Measurements from ENCODE around the gene GPR142. TPM values are rescaled to one million over a fixed set of nuclear protein-coding genes. Genes with fewer than 3 reads are reported as not detected.

GPR142 gene
- total and polyA plus RNA-seq, 3 experiments from 2014 or later: not detected

DNA sequence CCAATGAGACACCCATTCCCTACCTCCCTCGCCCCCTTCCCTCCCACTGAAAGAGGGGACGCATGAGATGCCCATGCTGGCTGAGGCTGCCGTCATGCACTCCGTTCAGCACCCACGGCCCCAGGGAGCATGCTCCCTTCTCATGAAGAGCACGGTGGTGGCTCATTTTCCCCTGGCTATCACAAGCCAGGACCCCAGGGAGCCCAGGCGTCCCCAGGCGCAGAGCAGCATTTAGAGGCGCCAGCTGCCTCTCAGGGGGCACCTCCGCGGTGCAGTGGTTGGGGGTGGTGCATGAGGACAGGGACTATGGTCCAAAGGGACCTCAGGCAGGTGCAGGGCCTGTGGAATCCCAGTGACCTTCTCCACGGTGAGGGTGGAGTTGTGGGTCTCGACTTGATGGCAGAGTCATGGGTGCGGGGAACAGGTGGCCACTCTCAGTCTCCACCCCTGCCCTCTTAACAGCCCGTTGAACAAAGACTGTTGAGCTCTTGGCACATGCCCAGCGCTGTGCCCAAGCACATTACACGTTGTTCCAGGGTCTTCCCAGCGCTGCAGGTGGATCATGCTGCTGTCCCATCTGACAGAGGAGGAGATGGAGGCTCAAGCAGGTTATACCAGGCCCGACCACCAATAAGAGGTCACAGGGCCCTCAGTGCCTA lies 27.6 kb upstream of the GPR142 start:
- no peak overlapping the region for H3K4me3 ChIP-seq (ENCODE audit: low read length)
- POLR2A ChIA-PET: no interaction called here

DNA sequence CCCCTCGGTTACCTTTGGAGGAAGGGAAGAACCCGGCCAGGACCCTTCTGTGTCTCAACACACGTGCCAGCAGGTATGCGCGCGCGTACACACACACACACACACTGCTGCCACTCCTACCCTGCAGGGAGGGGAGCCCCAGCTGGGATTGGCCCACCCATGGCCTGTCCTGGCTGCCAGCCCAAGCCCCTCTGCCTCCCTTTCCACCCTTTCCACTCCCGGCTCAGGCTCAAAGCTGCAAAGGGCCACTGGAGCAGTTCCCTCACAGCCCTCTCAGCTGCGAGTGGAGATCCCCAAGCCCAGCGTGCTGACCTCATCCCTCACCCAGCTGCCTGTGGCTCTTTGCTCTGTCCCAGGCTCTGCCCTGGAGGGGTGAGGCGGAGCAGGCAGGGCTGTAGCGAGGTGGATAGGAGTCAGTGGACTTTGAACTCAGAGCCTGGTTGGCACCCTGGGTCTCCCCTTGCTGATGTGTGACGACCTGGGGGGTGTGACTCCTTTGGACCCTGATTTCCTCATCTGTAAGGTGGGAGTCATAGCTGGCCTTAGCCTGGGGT lies 26.8 kb upstream of the GPR142 start:
- Histone ChIP-seq H3K4me1 (ENCODE audit: insufficient read depth, low read length) (no peaks in the 10 kb centered on the region), H3K27me3 (ENCODE audit: insufficient read depth, low read length, poor library complexity, severe bottlenecking) (no peaks in the 10 kb centered on the region), H3K27ac (ENCODE audit: low read depth, low read length) (no peak overlapping the region), H3K9me3 (ENCODE audit: low read length) (no peaks in the 10 kb centered on the region), H3K4me3 (ENCODE audit: low read length) (no peak overlapping the region), H3K36me3 (ENCODE audit: insufficient read depth, low read length) (no peaks in the 10 kb centered on the region)
- peak overlapping the region in 1 of 8 donors; percentile 40 for H3K27ac Mint-ChIP-seq
- no peaks in the 10 kb centered on the region for H3K36me3 Mint-ChIP-seq
- no peak for DNase-seq
- ChIA-PET POLR2A (no interaction called here), CTCF (no interaction called here)
- H3K4me1 Mint-ChIP-seq: no peaks in the 10 kb centered on the region
- no peak overlapping the region for H3K4me3 Mint-ChIP-seq
- H3K9me3 Mint-ChIP-seq: no peaks in the 10 kb centered on the region
- peaks cover 3 to 5% of the 10 kb centered on the region in 2 donors for H3K27me3 Mint-ChIP-seq

More for the DNA sequence above, 27.6 kb upstream of the GPR142 start:
- no peaks in the 10 kb centered on the region for H3K36me3 ChIP-seq (ENCODE audit: insufficient read depth, low read length)
- H3K27ac Mint-ChIP-seq: no peak overlapping the region
- no peak for DNase-seq
- H3K9me3 ChIP-seq (ENCODE audit: low read length): no peaks in the 10 kb centered on the region
- H3K27me3 ChIP-seq (ENCODE audit: insufficient read depth, low read length, poor library complexity, severe bottlenecking): no peaks in the 10 kb centered on the region
- H3K4me3 Mint-ChIP-seq: no peak overlapping the region
- no peaks in the 10 kb centered on the region for H3K4me1 ChIP-seq (ENCODE audit: insufficient read depth, low read length)
- H3K36me3 Mint-ChIP-seq: no peaks in the 10 kb centered on the region
- CTCF ChIA-PET: no interaction called here
- H3K27me3 Mint-ChIP-seq: peaks cover 3 to 5% of the 10 kb centered on the region in 2 donors
- peaks cover 0 to 4% (median 0%) of the 10 kb centered on the region in 3 donors for H3K4me1 Mint-ChIP-seq
- H3K9me3 Mint-ChIP-seq: no peaks in the 10 kb centered on the region
- H3K27ac ChIP-seq (ENCODE audit: low read depth, low read length): no peak overlapping the region

DNA sequence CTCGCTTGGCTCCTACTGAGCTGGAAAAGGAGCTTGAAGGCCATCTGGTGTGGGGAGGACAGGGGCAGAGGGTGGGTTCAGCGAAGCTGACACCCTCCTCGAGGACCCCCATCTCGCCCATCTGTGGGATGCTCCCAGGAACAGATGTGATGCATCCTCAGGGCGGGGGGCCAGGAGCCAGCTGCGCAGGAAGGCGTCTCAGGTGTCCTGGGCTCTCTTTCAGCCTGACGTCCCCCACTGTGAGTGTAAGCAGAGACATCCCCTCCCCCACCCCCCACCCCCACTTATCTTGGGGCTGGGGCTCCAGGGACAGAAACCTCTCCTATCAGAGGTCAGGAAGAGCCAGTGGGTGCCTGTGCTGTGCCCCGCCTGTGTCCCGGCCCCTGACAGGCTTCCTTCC lies 25.1 kb upstream of the GPR142 start:
- Mint-ChIP-seq H3K27ac (peak overlapping the region in 1 of 8 donors; percentile 92), H3K36me3 (no peaks in the 10 kb centered on the region), H3K4me3 (no peak overlapping the region), H3K4me1 (no peaks in the 10 kb centered on the region), H3K9me3 (no peaks in the 10 kb centered on the region), H3K27me3 (peaks cover 3 to 5% of the 10 kb centered on the region in 2 donors)
- H3K4me1 ChIP-seq (ENCODE audit: insufficient read depth, low read length): no peaks in the 10 kb centered on the region
- no peak overlapping the region for H3K4me3 ChIP-seq (ENCODE audit: low read length)
- no peaks in the 10 kb centered on the region for H3K36me3 ChIP-seq (ENCODE audit: insufficient read depth, low read length)
- ChIA-PET POLR2A (no interaction called here), CTCF (no interaction called here)
- H3K9me3 ChIP-seq (ENCODE audit: low read length): no peaks in the 10 kb centered on the region
- no peaks in the 10 kb centered on the region for H3K27me3 ChIP-seq (ENCODE audit: insufficient read depth, low read length, poor library complexity, severe bottlenecking)
- DNase-seq: no peak
- H3K27ac ChIP-seq (ENCODE audit: low read depth, low read length): no peak overlapping the region

DNA sequence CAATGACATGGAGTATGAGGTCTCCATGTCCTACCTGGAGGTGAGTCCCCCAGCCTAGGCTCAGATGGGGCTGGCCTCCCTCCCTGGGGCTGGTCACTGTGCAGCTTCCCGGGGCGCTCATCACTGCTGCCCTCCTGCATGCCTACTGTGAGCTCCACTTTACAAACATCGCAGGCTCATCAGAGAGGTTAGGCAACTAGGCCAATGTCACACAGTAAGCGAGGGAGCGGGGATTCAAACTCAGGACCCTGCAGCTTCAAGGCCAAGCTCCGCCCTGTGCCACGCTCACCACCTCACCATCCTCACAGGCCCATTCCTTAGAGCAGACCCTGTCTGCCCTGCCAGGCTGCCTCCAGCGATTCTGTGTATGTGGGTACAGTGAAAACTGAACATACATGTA lies 24.2 kb upstream of the GPR142 start:
- ChIA-PET CTCF (no interaction called here), POLR2A (no interaction called here)
- no peak overlapping the region for H3K4me3 Mint-ChIP-seq
- H3K9me3 Mint-ChIP-seq: no peaks in the 10 kb centered on the region
- no peaks in the 10 kb centered on the region for H3K4me1 ChIP-seq (ENCODE audit: insufficient read depth, low read length)
- peaks cover 5% of the 10 kb centered on the region in 2 donors for H3K27me3 Mint-ChIP-seq
- H3K4me3 ChIP-seq (ENCODE audit: low read length): no peak overlapping the region
- H3K4me1 Mint-ChIP-seq: no peaks in the 10 kb centered on the region
- H3K27ac ChIP-seq (ENCODE audit: low read depth, low read length): no peak overlapping the region
- DNase-seq: no peak
- H3K27me3 ChIP-seq (ENCODE audit: insufficient read depth, low read length, poor library complexity, severe bottlenecking): no peaks in the 10 kb centered on the region
- no peaks in the 10 kb centered on the region for H3K36me3 Mint-ChIP-seq
- no peaks in the 10 kb centered on the region for H3K36me3 ChIP-seq (ENCODE audit: insufficient read depth, low read length)
- H3K27ac Mint-ChIP-seq: peak overlapping the region in 1 of 8 donors; percentile 70
- H3K9me3 ChIP-seq (ENCODE audit: low read length): no peaks in the 10 kb centered on the region

DNA sequence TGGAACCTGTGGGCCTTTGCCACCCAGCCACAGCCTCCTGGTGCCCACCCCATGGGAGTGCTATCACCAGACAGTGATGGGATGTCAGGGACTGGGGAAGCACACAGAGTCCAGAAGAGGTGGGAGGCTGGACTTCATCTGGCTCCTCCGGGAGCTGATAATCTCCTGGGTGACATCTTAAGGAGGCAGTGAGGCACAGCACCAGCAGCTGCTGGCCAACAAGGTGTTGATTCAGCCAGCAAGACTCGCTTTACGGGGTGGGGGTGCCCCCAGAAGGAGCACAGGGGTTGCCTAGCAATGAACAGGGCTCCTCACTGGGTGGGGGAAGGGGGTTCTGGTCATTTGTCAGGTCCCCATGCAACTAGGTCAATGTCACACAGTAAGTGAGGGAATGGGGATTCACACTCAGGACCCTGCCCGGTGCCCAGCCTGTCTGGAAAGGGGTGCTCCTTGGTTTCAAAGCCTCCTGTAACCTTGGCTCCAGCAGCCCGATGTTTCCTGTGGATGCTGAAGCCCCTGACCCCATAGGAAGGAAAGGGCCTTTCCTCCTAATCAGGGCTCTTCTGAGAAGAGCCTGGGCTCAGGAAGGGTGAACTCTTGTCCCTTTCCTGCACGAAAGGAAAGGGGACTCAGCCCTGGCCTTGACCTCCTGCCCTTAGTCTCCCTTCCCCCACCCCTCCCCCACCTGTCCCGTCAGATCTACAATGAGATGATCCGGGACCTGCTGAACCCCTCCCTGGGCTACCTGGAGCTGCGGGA lies 23.6 kb upstream of the GPR142 start:
- H3K4me3 Mint-ChIP-seq: no peak overlapping the region
- H3K27me3 Mint-ChIP-seq: peaks cover 5 to 11% of the 10 kb centered on the region in 2 donors
- H3K9me3 ChIP-seq (ENCODE audit: low read length): no peaks in the 10 kb centered on the region
- no peaks in the 10 kb centered on the region for H3K27me3 ChIP-seq (ENCODE audit: insufficient read depth, low read length, poor library complexity, severe bottlenecking)
- H3K36me3 Mint-ChIP-seq: no peaks in the 10 kb centered on the region
- no peak overlapping the region for H3K4me3 ChIP-seq (ENCODE audit: low read length)
- CTCF ChIA-PET: no interaction called here
- no peaks in the 10 kb centered on the region for H3K4me1 Mint-ChIP-seq
- no peak for DNase-seq
- no peaks in the 10 kb centered on the region for H3K9me3 Mint-ChIP-seq
- no peak overlapping the region for H3K27ac ChIP-seq (ENCODE audit: low read depth, low read length)
- no peaks in the 10 kb centered on the region for H3K4me1 ChIP-seq (ENCODE audit: insufficient read depth, low read length)
- POLR2A ChIA-PET: no interaction called here
- peak overlapping the region in 1 of 8 donors; percentile 70 for H3K27ac Mint-ChIP-seq
- no peaks in the 10 kb centered on the region for H3K36me3 ChIP-seq (ENCODE audit: insufficient read depth, low read length)

DNA sequence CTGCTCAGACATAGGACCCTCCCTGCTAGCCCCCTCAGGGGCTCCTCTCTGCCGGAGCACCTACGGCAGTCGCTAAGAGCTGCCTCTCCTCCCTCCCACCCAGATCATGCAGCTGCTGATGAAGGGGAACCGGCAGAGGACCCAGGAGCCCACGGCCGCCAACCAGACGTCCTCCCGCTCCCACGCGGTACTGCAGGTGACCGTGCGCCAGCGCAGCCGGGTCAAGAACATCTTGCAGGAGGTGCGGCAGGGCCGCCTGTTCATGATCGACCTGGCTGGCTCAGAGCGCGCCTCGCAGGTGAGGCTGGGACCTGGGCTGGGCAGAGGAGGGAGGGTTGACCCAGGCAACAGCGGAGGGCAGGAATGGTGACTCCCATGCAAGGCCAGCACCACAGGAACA lies 22.6 kb upstream of the GPR142 start:
- Histone ChIP-seq H3K9me3 (ENCODE audit: low read length) (no peaks in the 10 kb centered on the region), H3K4me1 (ENCODE audit: insufficient read depth, low read length) (no peaks in the 10 kb centered on the region), H3K4me3 (ENCODE audit: low read length) (no peak overlapping the region), H3K36me3 (ENCODE audit: insufficient read depth, low read length) (no peaks in the 10 kb centered on the region), H3K27me3 (ENCODE audit: insufficient read depth, low read length, poor library complexity, severe bottlenecking) (no peaks in the 10 kb centered on the region), H3K27ac (ENCODE audit: low read depth, low read length) (no peak overlapping the region)
- no peak for DNase-seq
- no peaks in the 10 kb centered on the region for H3K36me3 Mint-ChIP-seq
- H3K27ac Mint-ChIP-seq: no peak overlapping the region
- CTCF ChIA-PET: no interaction called here
- H3K9me3 Mint-ChIP-seq: no peaks in the 10 kb centered on the region
- H3K4me1 Mint-ChIP-seq: no peaks in the 10 kb centered on the region
- no peak overlapping the region for H3K4me3 Mint-ChIP-seq
- peaks cover 7 to 14% of the 10 kb centered on the region in 2 donors for H3K27me3 Mint-ChIP-seq
- POLR2A ChIA-PET: no interaction called here

DNA sequence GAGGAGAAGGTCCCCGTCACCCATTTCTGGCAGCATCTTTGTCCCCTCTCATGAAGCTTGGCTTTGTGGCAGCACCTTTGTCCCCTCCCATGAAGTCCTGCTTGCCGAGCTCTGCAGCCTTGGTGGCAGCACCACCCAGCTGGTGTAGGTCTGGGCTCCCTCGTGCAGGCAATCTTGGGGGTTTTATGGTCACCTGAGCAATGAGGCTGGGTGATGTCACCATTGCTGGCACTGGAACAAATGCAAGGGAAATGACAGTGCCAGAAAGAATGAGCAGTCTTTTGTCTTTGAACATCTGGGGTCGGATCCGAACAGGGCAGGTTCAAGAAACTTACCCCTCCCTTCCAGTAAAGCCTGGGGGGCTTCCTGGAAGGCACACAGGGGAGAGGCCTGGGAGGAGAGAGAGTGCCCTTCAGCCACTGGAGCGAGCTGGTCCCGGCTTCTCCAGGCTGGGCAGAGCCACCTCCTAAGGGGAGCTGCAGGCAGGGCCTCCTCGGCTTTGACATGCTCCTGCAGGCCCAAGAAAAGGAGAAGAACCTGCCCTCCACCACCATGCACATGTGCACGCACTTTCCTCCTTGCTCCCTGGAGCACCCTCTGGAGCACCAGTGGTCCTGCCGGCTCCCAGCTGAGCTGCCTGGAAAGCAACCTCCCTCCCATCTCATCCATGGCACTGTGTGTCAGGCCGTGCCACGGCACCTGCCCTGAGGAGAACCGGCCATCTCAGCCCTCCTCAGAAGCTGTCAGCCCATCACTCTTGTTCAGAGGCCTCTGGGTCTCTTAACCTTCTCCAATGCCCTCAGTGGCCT lies 21.7 kb upstream of the GPR142 start:
- Mint-ChIP-seq H3K27me3 (peaks cover 7 to 13% of the 10 kb centered on the region in 2 donors), H3K4me3 (no peak overlapping the region), H3K27ac (no peak overlapping the region), H3K36me3 (no peaks in the 10 kb centered on the region), H3K4me1 (no peaks in the 10 kb centered on the region), H3K9me3 (no peaks in the 10 kb centered on the region)
- no peak overlapping the region for H3K27ac ChIP-seq (ENCODE audit: low read depth, low read length)
- POLR2A ChIA-PET: no interaction called here
- H3K4me3 ChIP-seq (ENCODE audit: low read length): no peak overlapping the region
- CTCF ChIA-PET: interaction anchor here (1.3 kb wide), 1 partner anchor 132 kb away, joined by 3 read pairs; the partner anchor contains the start of gene TTYH2
- H3K36me3 ChIP-seq (ENCODE audit: insufficient read depth, low read length): no peaks in the 10 kb centered on the region
- H3K9me3 ChIP-seq (ENCODE audit: low read length): no peaks in the 10 kb centered on the region
- DNase-seq: no peak
- no peaks in the 10 kb centered on the region for H3K27me3 ChIP-seq (ENCODE audit: insufficient read depth, low read length, poor library complexity, severe bottlenecking)
- H3K4me1 ChIP-seq (ENCODE audit: insufficient read depth, low read length): no peaks in the 10 kb centered on the region

DNA sequence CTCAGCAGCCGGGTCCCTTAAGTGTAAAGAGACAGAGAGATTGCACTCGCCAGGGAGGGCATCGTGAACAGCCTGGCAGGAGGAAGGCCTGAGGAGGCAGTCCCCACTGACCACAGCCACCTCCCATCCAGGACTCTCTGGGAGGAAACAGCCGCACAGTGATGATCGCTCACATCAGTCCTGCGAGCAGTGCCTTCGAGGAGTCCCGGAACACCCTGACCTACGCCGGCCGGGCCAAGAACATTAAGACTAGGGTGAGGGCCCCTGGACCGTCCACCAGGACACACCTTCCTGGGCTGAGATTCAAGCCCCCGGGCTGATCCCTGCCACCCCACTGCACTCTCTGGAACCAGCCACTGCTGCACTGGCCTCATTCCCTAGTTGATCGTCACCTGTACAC lies 19.7 kb upstream of the GPR142 start:
- H3K4me1 Mint-ChIP-seq: no peaks in the 10 kb centered on the region
- H3K9me3 ChIP-seq (ENCODE audit: low read length): no peaks in the 10 kb centered on the region
- peaks cover 9 to 21% of the 10 kb centered on the region in 2 donors for H3K27me3 Mint-ChIP-seq
- peaks cover 6% of the 10 kb centered on the region for H3K27me3 ChIP-seq (ENCODE audit: insufficient read depth, low read length, poor library complexity, severe bottlenecking)
- ChIA-PET CTCF (interaction anchor here (0.6 to 4.5 kb wide), 2 partner anchors 10 to 21 kb away, joined by 3 to 15 read pairs; no protein-coding TSS in a partner anchor), POLR2A (no interaction called here)
- no peak overlapping the region for H3K4me3 Mint-ChIP-seq
- no peak overlapping the region for H3K4me3 ChIP-seq (ENCODE audit: low read length)
- no peak for DNase-seq
- H3K27ac ChIP-seq (ENCODE audit: low read depth, low read length): no peak overlapping the region
- H3K4me1 ChIP-seq (ENCODE audit: insufficient read depth, low read length): no peaks in the 10 kb centered on the region
- no peaks in the 10 kb centered on the region for H3K36me3 ChIP-seq (ENCODE audit: insufficient read depth, low read length)
- H3K9me3 Mint-ChIP-seq: no peaks in the 10 kb centered on the region
- H3K27ac Mint-ChIP-seq: no peak overlapping the region
- H3K36me3 Mint-ChIP-seq: no peaks in the 10 kb centered on the region
